ENCODE results near the gene ICAM1.

GRCh38 chr19:10329555-10329954 is 58.6 kb downstream of the ICAM1 start:
- TF ChIP-seq CTCF (IDR thresholded peaks at IDR 0.05) (no peak), POLR2A (IDR thresholded peaks at IDR 0.05) (no peak), EP300 (IDR thresholded peaks at IDR 0.05) (no peak)
